PC-3 (cell line): ENCODE data around the gene TRMT112. TPM values are rescaled to one million over a fixed set of nuclear protein-coding genes. Genes with fewer than 3 reads are reported as not detected.

ENCODE experiments used
- ATAC-seq: fragments of 200-7000 bp; cut with Tn5 transposase; 2 replicates; pipeline ENCODE4 v1.9.1; 2020; ENCODE audit warnings: mild to moderate bottlenecking, moderate library complexity
- BruUV-seq: library from RNA; stranded (reverse); fragments of 400-500 nt; replicated peaks from 2 replicates; lab custom pipeline; 2021; lab: Mats Ljungman, UMichigan
- CTCF ChIA-PET: fragments of 300-600 bp; sonication (Branson Sonifier 250); formaldehyde crosslinking; loops from one replicate; lab custom pipeline; 2022; ENCODE audit warnings: antibody characterized with exemption; lab: Charles Lee
- POLR2A ChIA-PET: fragments of 300-600 bp; sonication (Branson Sonifier 250); formaldehyde crosslinking; loops from one replicate; lab custom pipeline; 2022; ENCODE audit warnings: antibody characterized with exemption; ENCODE audit not compliant: unreplicated experiment; lab: Charles Lee
- DNase-seq: peaks from one replicate; pipeline ENCODE4 v3.0.0-alpha.2; 2015
- H2AFZ ChIP-seq: fragments of 300-600 bp; sonication (generic); 2 replicates; pipeline ENCODE4 v1.6.0; 2016; ENCODE audit warnings: antibody characterized with exemption, low read length
- H3F3A ChIP-seq: fragments of 300-600 bp; sonication (generic); one replicate; pipeline ENCODE4 v1.6.0; 2017; ENCODE audit warnings: antibody characterized with exemption, low read length, control low read depth, mild to moderate bottlenecking; ENCODE audit not compliant: unreplicated experiment
- H3K27ac ChIP-seq: fragments of 300-600 bp; sonication (generic); 2 replicates; pipeline ENCODE4 v1.5.1; 2016; ENCODE audit warnings: mild to moderate bottlenecking, low read length
- H3K27me3 ChIP-seq: fragments of 300-600 bp; sonication (generic); 2 replicates; pipeline ENCODE4 v1.6.1; 2016; ENCODE audit warnings: low read length, mixed read lengths
- H3K36me3 ChIP-seq: fragments of 300-600 bp; sonication (generic); 2 replicates; pipeline ENCODE4 v1.6.1; 2016; ENCODE audit warnings: low read depth, mixed run types, low read length, mixed read lengths
- H3K4me1 ChIP-seq: fragments of 300-600 bp; sonication (generic); 2 replicates; pipeline ENCODE4 v1.5.1; 2016; ENCODE audit warnings: low read length; ENCODE audit not compliant: insufficient read depth
- H3K4me2 ChIP-seq: fragments of 300-600 bp; sonication (generic); 2 replicates; pipeline ENCODE4 v1.6.0; 2016; ENCODE audit warnings: low read length
- H3K4me3 ChIP-seq: fragments of 300-600 bp; sonication (generic); 2 replicates; pipeline ENCODE4 v1.5.1; 2016; ENCODE audit warnings: mild to moderate bottlenecking, low read length, mixed read lengths
- H3K79me2 ChIP-seq: fragments of 300-600 bp; sonication (generic); 2 replicates; pipeline ENCODE4 v1.6.1; 2017; ENCODE audit warnings: low read length, mixed read lengths
- H3K9ac ChIP-seq: fragments of 300-600 bp; sonication (generic); 2 replicates; pipeline ENCODE4 v1.6.0; 2016; ENCODE audit warnings: mild to moderate bottlenecking, low read length
- H3K9me2 ChIP-seq: fragments of 300-600 bp; sonication (generic); replicated peaks from 2 replicates; pipeline ENCODE4 v1.6.1; 2016; ENCODE audit warnings: mixed run types, low read length, mixed read lengths
- H3K9me3 ChIP-seq: fragments of 300-600 bp; sonication (generic); 2 replicates; pipeline ENCODE4 v1.6.1; 2016; ENCODE audit warnings: low read length, mixed read lengths
- H4K20me1 ChIP-seq: fragments of 300-600 bp; sonication (generic); 2 replicates; pipeline ENCODE4 v1.6.1; 2016; ENCODE audit warnings: low read length, mixed read lengths
- EZH2 ChIP-seq: fragments of 300-600 bp; sonication (generic); IDR thresholded peaks from one replicate; pipeline ENCODE4 v1.6.1; 2017; ENCODE audit warnings: antibody characterized with exemption, mild to moderate bottlenecking, low read length; ENCODE audit not compliant: unreplicated experiment
- EZH2phosphoT487 ChIP-seq: fragments of 300-600 bp; sonication (generic); IDR thresholded peaks from 2 replicates; pipeline ENCODE4 v1.6.1; 2018; ENCODE audit warnings: mild to moderate bottlenecking, antibody characterized with exemption, low read length, borderline replicate concordance
- intact Hi-C: fragments of 100-400 bp; cut with micrococcal nuclease; formaldehyde crosslinking; loops from 2 replicates; pipeline ENCODE4 v1.9.0; 2023
- total RNA-seq: library from RNA; depleted of rRNA; stranded (reverse); fragments of >200 nt; gene quantifications from 2 replicates; pipeline ENCODE4 v1.2.3, GENCODE V29; 2014
- TF ChIP-seq, protein P1 (sequence below): fragments of 300-600 bp; sonication (generic); conservative IDR thresholded peaks from 2 replicates; pipeline ENCODE4 v1.5.1; 2017; ENCODE audit warnings: antibody characterized with exemption, low read depth, mild to moderate bottlenecking, low read length

The TRMT112 gene
- total RNA-seq, 1 experiment from 2014 or later: 812 TPM

GRCh38 chr11:64304316-64305072 is 12.9 kb downstream of the TRMT112 start:
- DNase-seq (peak; percentile 95), ATAC-seq (peak; percentile 30)
- Histone ChIP-seq H3K79me2 (peaks cover 29% of the 10 kb centered on the region), H3K36me3 (no peaks in the 10 kb centered on the region), H3K9ac (peak overlapping the region; percentile 65), H3K27me3 (peaks cover 12% of the 10 kb centered on the region), H3K4me1 (peaks cover 35% of the 10 kb centered on the region), H3K4me2 (peak overlapping the region; percentile 92), H2AFZ (peak overlapping the region; percentile 86), H3K27ac (peak overlapping the region; percentile 85), H3K4me3 (peak overlapping the region; percentile 74), H3K9me3 (no peaks in the 10 kb centered on the region), H3F3A (no peaks in the 10 kb centered on the region), H4K20me1 (no peaks in the 10 kb centered on the region), H3K9me2 (no peaks in the 10 kb centered on the region)
- TSS peak; percentile 97 for BruUV-seq
- ChIA-PET POLR2A (interaction anchor here (0.6 to 1.6 kb wide), 2 partner anchors 13 to 50 kb away, joined by 20 to 27 read pairs; partner anchors contain the start of genes PRDX5 and TRMT112), CTCF (interaction anchor here (0.6 to 2.0 kb wide), 12 partner anchors 13 to 1419 kb away, joined by 3 to 20 read pairs (median 6); partner anchors contain the start of genes PRDX5 and TRMT112)
- TF ChIP-seq EZH2: no peak
- TF ChIP-seq EZH2phosphoT487: no peak
- TF ChIP-seq, protein P1, sequence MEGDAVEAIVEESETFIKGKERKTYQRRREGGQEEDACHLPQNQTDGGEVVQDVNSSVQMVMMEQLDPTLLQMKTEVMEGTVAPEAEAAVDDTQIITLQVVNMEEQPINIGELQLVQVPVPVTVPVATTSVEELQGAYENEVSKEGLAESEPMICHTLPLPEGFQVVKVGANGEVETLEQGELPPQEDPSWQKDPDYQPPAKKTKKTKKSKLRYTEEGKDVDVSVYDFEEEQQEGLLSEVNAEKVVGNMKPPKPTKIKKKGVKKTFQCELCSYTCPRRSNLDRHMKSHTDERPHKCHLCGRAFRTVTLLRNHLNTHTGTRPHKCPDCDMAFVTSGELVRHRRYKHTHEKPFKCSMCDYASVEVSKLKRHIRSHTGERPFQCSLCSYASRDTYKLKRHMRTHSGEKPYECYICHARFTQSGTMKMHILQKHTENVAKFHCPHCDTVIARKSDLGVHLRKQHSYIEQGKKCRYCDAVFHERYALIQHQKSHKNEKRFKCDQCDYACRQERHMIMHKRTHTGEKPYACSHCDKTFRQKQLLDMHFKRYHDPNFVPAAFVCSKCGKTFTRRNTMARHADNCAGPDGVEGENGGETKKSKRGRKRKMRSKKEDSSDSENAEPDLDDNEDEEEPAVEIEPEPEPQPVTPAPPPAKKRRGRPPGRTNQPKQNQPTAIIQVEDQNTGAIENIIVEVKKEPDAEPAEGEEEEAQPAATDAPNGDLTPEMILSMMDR: peak; percentile 99
- intact Hi-C loops: loop anchor here (1.0 to 2.0 kb wide), 6 partner anchors 13 to 118 kb away; partner anchors contain the start of genes FKBP2, STIP1 and TRMT112

DNA sequence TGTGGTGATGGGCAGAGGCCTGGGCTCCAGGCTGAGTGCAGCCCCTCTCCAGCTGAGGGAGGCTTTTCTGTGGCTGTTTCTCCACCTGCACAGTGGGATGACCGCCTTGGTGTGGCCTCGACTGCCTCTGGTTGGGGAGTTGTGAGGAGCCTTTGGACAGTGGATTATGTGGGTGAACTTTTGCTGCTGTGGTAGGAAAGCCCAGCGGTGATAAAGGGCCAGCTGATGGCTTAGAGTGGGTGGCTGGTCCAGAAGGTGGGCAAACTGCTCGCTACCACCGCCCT is 13.4 kb downstream of the TRMT112 start:
- Histone ChIP-seq H2AFZ (no peak overlapping the region), H3K4me1 (peaks cover 35% of the 10 kb centered on the region), H3K9ac (no peak overlapping the region), H3K9me2 (no peaks in the 10 kb centered on the region), H3K4me3 (peak overlapping the region; percentile 74), H3F3A (no peaks in the 10 kb centered on the region), H3K27ac (peak overlapping the region; percentile 85; the same call in 1 of the 2 replicates), H3K27me3 (peaks cover 18% of the 10 kb centered on the region), H3K4me2 (peak overlapping the region; percentile 92), H3K79me2 (peaks cover 26% of the 10 kb centered on the region), H4K20me1 (no peaks in the 10 kb centered on the region), H3K9me3 (no peaks in the 10 kb centered on the region), H3K36me3 (no peaks in the 10 kb centered on the region)
- ChIA-PET CTCF (interaction anchor here (0.6 to 2.0 kb wide), 8 partner anchors 28 to 1419 kb away, joined by 3 to 20 read pairs (median 6); no protein-coding TSS in a partner anchor), POLR2A (no interaction called here)
- BruUV-seq: no TSS peak
- DNase-seq (no peak), ATAC-seq (no peak)
- TF ChIP-seq EZH2phosphoT487 (no peak), EZH2 (no peak)
- TF ChIP-seq, protein P1: no peak
- intact Hi-C loops: loop anchor here (2.0 kb wide), 3 partner anchors 33 to 99 kb away; partner anchors contain the start of gene FKBP2
